ENCODE data around the gene SHB. TPM values are rescaled to one million over a fixed set of nuclear protein-coding genes. Genes with fewer than 3 reads are reported as not detected.
A peak's percentile ranks its signal among the peaks of the same experiment; 100 is the strongest.

The SHB gene
- total RNA-seq, 1 donor from 2014 or later = 33.4 TPM

- no peak for DNase-seq
These were observed 64.0 kb downstream of the SHB start for GRCh38 chr9:38004809-38005560.

GRCh38 chr9:38003946-38004808, 64.8 kb downstream of the SHB start:
- DNase-seq = no peak

GRCh38 chr9:38003230-38003629, 65.8 kb downstream of the SHB start:
- no peak for DNase-seq

- no peak for DNase-seq
These were observed 67.6 kb downstream of the SHB start for GRCh38 chr9:38001430-38001829.

GRCh38 chr9:38000735-38001134, 68.3 kb downstream of the SHB start:
- DNase-seq = no peak

- no peak for DNase-seq
These were observed 68.7 kb downstream of the SHB start for GRCh38 chr9:38000332-38000731.

GRCh38 chr9:37999588-38000189, 69.3 kb downstream of the SHB start:
- DNase-seq = no peak

GRCh38 chr9:37998881-37999587, 70.0 kb downstream of the SHB start:
- peak; percentile 44 for DNase-seq

GRCh38 chr9:37997636-37998374, 71.2 kb downstream of the SHB start:
- no peak for DNase-seq

GRCh38 chr9:37996819-37997217, 72.2 kb downstream of the SHB start:
- DNase-seq = no peak

- DNase-seq = no peak
These were observed 72.8 kb downstream of the SHB start for GRCh38 chr9:37995961-37996818.

GRCh38 chr9:37995348-37995737, 73.7 kb downstream of the SHB start:
- DNase-seq = no peak

- peak; percentile 82 for DNase-seq
These were observed 74.2 kb downstream of the SHB start for GRCh38 chr9:37994639-37995347.

- peak; percentile 80 for DNase-seq
These were observed 76.1 kb downstream of the SHB start for GRCh38 chr9:37992924-37993349.

- peak; percentile 54 for DNase-seq
These were observed 78.5 kb downstream of the SHB start for GRCh38 chr9:37990404-37991015.

- peak; percentile 91 for DNase-seq
These were observed 79.3 kb downstream of the SHB start for GRCh38 chr9:37989701-37990100.

GRCh38 chr9:37988602-37989001, 80.4 kb downstream of the SHB start:
- DNase-seq = no peak

GRCh38 chr9:37988041-37988440, 81.0 kb downstream of the SHB start:
- peak; percentile 52 for DNase-seq

- no peak for DNase-seq
These were observed 81.5 kb downstream of the SHB start for GRCh38 chr9:37987467-37987981.

Data from dermis blood vessel endothelial cell (primary cell).